ENCODE measurements around the gene PPP1R14C. TPM values are rescaled to one million over a fixed set of nuclear protein-coding genes. Genes with fewer than 3 reads are reported as not detected.
A peak's percentile ranks its signal among the peaks of the same experiment; 100 is the strongest.

PPP1R14C gene
- total RNA-seq, 1 experiment from 2014 or later = 2.5 TPM

DNA sequence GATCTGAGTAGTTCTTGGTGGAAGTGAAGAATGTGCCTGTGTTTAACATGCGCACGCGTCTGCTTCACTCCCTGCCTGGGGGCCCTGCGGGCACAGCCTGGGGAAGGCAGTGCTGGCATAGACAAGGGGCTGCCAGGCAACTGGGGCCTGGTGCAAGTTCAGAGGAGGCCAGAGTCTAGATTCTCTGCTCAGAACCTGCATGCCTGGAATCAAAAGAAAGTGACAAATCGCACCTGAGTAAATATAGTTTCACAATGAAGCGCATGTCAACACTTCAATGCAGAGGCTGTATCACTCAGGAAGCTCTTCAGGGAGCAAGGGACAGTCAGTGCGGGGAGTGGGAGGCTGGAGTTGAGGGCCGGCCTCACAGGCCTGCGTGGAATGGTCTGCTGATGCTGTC is 24.2 kb upstream of the PPP1R14C start:
- peak; percentile 45 to 64 for DNase-seq
- Mint-ChIP-seq H3K36me3 (ENCODE audit: insufficient read depth, unreplicated experiment) (no peaks in the 10 kb centered on the region), H3K4me1 (ENCODE audit: low read depth, unreplicated experiment) (peaks cover 11% of the 10 kb centered on the region), H3K9me3 (ENCODE audit: unreplicated experiment) (no peaks in the 10 kb centered on the region), H3K27ac (ENCODE audit: unreplicated experiment) (peak overlapping the region; percentile 73), H3K4me3 (ENCODE audit: unreplicated experiment) (no peak overlapping the region), H3K27me3 (ENCODE audit: insufficient read depth, unreplicated experiment) (no peaks in the 10 kb centered on the region)
- intact Hi-C loops (cut with micrococcal nuclease; ENCODE audit: unreplicated experiment) = no loop called here
- no peaks in the 10 kb centered on the region for H3K9me3 ChIP-seq
- ChIA-PET POLR2A (no interaction called here), CTCF (no interaction called here)
- H3K36me3 ChIP-seq (ENCODE audit: control insufficient read depth, insufficient read depth, low read length) = no peaks in the 10 kb centered on the region; the same call in 1 of the 2 replicates
- H3K27me3 ChIP-seq (replicated peaks; ENCODE audit: control insufficient read depth, insufficient read depth, low read length) = no peaks in the 10 kb centered on the region
- TF ChIP-seq, protein P1, sequence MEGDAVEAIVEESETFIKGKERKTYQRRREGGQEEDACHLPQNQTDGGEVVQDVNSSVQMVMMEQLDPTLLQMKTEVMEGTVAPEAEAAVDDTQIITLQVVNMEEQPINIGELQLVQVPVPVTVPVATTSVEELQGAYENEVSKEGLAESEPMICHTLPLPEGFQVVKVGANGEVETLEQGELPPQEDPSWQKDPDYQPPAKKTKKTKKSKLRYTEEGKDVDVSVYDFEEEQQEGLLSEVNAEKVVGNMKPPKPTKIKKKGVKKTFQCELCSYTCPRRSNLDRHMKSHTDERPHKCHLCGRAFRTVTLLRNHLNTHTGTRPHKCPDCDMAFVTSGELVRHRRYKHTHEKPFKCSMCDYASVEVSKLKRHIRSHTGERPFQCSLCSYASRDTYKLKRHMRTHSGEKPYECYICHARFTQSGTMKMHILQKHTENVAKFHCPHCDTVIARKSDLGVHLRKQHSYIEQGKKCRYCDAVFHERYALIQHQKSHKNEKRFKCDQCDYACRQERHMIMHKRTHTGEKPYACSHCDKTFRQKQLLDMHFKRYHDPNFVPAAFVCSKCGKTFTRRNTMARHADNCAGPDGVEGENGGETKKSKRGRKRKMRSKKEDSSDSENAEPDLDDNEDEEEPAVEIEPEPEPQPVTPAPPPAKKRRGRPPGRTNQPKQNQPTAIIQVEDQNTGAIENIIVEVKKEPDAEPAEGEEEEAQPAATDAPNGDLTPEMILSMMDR (IDR thresholded peaks at IDR 0.05; ENCODE audit: insufficient read depth in 1 of 2, low read depth in 1 of 2, low read length in 1 of 2, severe bottlenecking in 1 of 2, unreplicated experiment in 1 of 2) = no peak
- no peak overlapping the region for H3K4me3 ChIP-seq (ENCODE audit: low read depth, low read length)
- no TSS peak for BruUV-seq (replicated peaks)
- peaks cover 16% of the 10 kb centered on the region; the same call in 1 of the 2 replicates for H3K4me1 ChIP-seq

DNA sequence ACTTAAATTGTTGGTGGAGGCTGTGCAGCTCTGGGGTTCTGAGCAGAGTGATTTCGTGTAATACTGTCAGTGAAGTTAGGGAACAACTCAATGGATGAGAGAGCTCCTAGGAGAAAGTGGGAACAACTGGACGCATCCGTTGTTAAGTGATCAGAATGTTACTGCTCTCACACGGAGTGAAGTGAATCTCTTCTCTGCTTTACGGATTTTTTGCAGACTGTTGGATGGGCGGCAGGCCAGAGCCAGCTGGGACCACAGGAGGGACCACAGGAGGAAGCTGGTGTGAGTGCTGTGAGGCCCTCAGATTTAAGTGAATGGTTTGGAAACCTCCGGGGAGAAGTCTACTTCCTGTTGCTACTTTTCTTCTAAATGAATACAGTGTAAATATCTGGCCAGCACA is 23.7 kb upstream of the PPP1R14C start:
- no peaks in the 10 kb centered on the region; the same call in 1 of the 2 replicates for H3K36me3 ChIP-seq (ENCODE audit: control insufficient read depth, insufficient read depth, low read length)
- no peak overlapping the region for H3K4me3 ChIP-seq (ENCODE audit: low read depth, low read length)
- POLR2A ChIA-PET = no interaction called here
- H3K4me1 Mint-ChIP-seq (ENCODE audit: low read depth, unreplicated experiment) = peaks cover 11% of the 10 kb centered on the region
- no TSS peak for BruUV-seq (replicated peaks)
- TF ChIP-seq, protein P1 (IDR thresholded peaks at IDR 0.05; ENCODE audit: insufficient read depth in 1 of 2, low read depth in 1 of 2, low read length in 1 of 2, severe bottlenecking in 1 of 2, unreplicated experiment in 1 of 2) = no peak
- CTCF ChIA-PET = no interaction called here
- no peaks in the 10 kb centered on the region for H3K9me3 Mint-ChIP-seq (ENCODE audit: unreplicated experiment)
- no peak for DNase-seq
- H3K27ac Mint-ChIP-seq (ENCODE audit: unreplicated experiment) = peak overlapping the region; percentile 73
- no peaks in the 10 kb centered on the region for H3K9me3 ChIP-seq
- H3K4me1 ChIP-seq = peaks cover 16% of the 10 kb centered on the region; the same call in 1 of the 2 replicates
- H3K27me3 ChIP-seq (replicated peaks; ENCODE audit: control insufficient read depth, insufficient read depth, low read length) = no peaks in the 10 kb centered on the region
- no peaks in the 10 kb centered on the region for H3K27me3 Mint-ChIP-seq (ENCODE audit: insufficient read depth, unreplicated experiment)
- H3K4me3 Mint-ChIP-seq (ENCODE audit: unreplicated experiment) = no peak overlapping the region
- no peaks in the 10 kb centered on the region for H3K36me3 Mint-ChIP-seq (ENCODE audit: insufficient read depth, unreplicated experiment)
- intact Hi-C loops (cut with micrococcal nuclease; ENCODE audit: unreplicated experiment) = no loop called here

- H3K4me1 Mint-ChIP-seq (ENCODE audit: low read depth, unreplicated experiment) = peaks cover 4% of the 10 kb centered on the region
- no peaks in the 10 kb centered on the region for H3K27me3 Mint-ChIP-seq (ENCODE audit: insufficient read depth, unreplicated experiment)
- H3K27ac Mint-ChIP-seq (ENCODE audit: unreplicated experiment) = no peak overlapping the region
- Histone ChIP-seq H3K27me3 (replicated peaks; ENCODE audit: control insufficient read depth, insufficient read depth, low read length) (no peaks in the 10 kb centered on the region), H3K4me3 (ENCODE audit: low read depth, low read length) (no peak overlapping the region), H3K36me3 (ENCODE audit: control insufficient read depth, insufficient read depth, low read length) (no peaks in the 10 kb centered on the region), H3K9me3 (no peaks in the 10 kb centered on the region), H3K4me1 (peaks cover 10% of the 10 kb centered on the region; the same call in 1 of the 2 replicates)
- intact Hi-C loops (cut with micrococcal nuclease; ENCODE audit: unreplicated experiment) = no loop called here
- no TSS peak for BruUV-seq (replicated peaks)
- POLR2A ChIA-PET = no interaction called here
- DNase-seq = no peak
- no peaks in the 10 kb centered on the region for H3K36me3 Mint-ChIP-seq (ENCODE audit: insufficient read depth, unreplicated experiment)
- TF ChIP-seq, protein P1 (IDR thresholded peaks at IDR 0.05; ENCODE audit: insufficient read depth in 1 of 2, low read depth in 1 of 2, low read length in 1 of 2, severe bottlenecking in 1 of 2, unreplicated experiment in 1 of 2) = no peak
- H3K4me3 Mint-ChIP-seq (ENCODE audit: unreplicated experiment) = no peak overlapping the region
- no peaks in the 10 kb centered on the region for H3K9me3 Mint-ChIP-seq (ENCODE audit: unreplicated experiment)
- CTCF ChIA-PET = no interaction called here
Measured at GRCh38 chr6:150123645-150124044, 19.2 kb upstream of the PPP1R14C start.

Measured in Caco-2 (cell line).